ENCODE measurements around the gene MRPS27. TPM values are rescaled to one million over a fixed set of nuclear protein-coding genes. Genes with fewer than 3 reads are reported as not detected.

MRPS27 gene
- total RNA-seq, 4 donors from 2014 or later = 42.7 to 49.4 (median 48.1) TPM

GRCh38 chr5:72307968-72308852 is 11.8 kb downstream of the MRPS27 start:
- TF ChIP-seq CTCF (IDR thresholded peaks at IDR 0.05; ENCODE audit: low read depth) = no peak

GRCh38 chr5:72307573-72307967 is 12.5 kb downstream of the MRPS27 start:
- TF ChIP-seq CTCF (IDR thresholded peaks at IDR 0.05; ENCODE audit: low read depth) = no peak

DNA sequence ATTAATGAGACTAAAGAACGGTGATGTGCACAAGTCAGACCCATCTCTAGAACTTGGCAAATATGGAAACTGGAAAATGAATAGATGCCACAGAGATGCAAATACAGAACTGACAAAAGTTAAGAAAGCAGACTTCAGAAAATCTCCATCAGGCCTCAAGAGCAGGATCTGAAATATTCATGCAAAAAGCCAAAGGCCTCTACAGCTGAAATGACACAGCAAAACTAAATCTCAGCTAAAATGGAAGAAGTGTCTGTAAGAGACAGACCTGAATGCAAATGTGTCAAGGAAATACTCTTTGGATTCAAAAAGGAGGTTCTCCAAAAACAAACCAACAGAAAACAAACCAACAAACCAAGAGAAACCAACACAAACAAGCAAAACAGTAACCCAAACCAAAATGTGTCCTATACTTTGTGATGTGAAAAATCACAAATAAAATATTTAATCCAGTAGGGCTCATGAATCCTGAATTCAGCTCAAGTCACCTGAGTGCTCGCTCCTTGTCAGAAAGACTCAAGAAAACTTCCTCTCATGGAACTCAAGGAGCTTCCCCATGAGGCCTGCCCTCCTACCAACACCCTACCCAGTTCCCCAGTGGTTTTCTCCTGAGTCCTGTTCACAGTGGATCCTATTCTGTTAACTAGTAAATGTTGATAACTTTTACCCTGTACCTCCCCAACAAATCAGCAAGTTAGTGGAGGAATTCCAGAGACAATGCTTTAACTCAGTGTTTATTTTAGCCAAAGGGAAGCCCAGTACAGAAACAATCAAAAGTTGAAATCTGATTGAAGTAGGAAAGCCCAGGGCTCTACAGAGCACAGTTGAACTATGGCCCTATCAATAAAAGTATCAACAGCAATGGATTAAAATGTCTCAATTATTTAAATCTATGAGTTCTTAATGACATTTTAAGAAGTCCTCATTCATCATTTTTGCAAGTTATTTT is 14.6 kb downstream of the MRPS27 start:
- TF ChIP-seq CTCF (IDR thresholded peaks at IDR 0.05; ENCODE audit: low read depth) = no peak

GRCh38 chr5:72302171-72302570 is 17.9 kb downstream of the MRPS27 start:
- TF ChIP-seq CTCF (IDR thresholded peaks at IDR 0.05; ENCODE audit: low read depth) = no peak

DNA sequence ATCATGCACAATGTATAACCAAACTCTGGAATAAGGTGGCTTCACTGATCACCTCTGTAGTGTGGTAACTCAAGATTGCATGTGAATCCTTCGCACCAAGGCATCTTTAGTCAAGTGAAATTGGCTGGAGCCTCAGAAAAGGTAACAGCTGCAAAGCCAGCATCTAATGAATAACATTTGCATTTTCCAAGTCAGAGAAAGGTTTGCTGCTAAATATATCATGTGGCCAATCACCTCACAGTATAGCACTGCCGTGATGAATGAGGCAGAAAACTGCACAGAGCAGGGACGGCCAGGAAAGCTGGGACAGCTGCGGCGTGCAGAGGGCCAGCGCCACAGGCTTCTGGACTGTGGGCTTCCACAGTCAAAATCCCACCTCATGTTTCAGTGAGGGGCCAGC is 18.5 kb downstream of the MRPS27 start:
- no peak for TF ChIP-seq CTCF (IDR thresholded peaks at IDR 0.05; ENCODE audit: low read depth)

DNA sequence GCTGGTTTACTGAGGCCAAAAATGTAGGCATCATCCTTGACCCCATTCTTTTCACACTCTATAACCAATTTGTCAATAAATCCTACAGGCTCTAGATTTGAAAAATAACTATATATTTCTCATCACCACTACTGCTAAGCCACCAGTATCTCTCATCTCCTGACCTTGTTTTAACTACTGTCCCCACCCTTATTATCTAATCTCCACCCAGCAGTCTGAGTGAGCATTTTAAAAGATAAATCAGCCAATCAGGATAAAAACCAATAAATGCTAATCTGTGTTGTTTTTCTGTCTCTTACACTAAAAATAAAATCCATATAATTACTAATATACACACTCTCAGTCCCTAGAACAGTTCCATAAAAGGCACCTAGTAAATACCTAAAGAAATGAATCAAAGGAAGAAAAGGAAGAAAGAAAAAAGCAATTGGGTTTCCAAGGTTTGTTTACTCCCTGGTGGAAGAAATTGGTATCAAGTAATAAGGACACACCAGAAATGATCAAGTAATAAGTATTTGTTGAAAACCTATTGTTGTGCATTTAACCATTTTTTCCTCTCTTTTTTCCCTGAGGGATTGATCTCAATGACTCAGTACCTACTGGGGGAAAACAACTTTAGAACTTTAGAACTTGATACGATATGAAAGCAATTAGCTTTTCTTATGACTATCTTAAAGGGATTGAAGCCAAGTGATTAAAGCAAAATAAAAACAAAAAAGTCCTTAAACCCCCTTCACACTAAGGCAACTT is 19.3 kb downstream of the MRPS27 start:
- no peak for TF ChIP-seq CTCF (IDR thresholded peaks at IDR 0.05; ENCODE audit: low read depth)

Data from subcutaneous adipose tissue (tissue), 4 donors.